NCI-H345 (cell line): Measurements from ENCODE around the gene PSMD10.

Experiments
- DNase-seq: peaks from one replicate; lab custom pipeline; 2025; lab: John Stamatoyannopoulos, UW

Gene PSMD10

GRCh38 chrX:108091264-108091877 is at the start of gene PSMD10, which contains the start of gene ATG4A:
PSMD10 (minus strand) TSS chrX:108091542; CDS start chrX:108091520, 22 bp downstream.
ATG4A (plus strand) TSS chrX:108091778; CDS start chrX:108091827, 49 bp downstream.
- DNase-seq, result peak; percentile 97

DNA sequence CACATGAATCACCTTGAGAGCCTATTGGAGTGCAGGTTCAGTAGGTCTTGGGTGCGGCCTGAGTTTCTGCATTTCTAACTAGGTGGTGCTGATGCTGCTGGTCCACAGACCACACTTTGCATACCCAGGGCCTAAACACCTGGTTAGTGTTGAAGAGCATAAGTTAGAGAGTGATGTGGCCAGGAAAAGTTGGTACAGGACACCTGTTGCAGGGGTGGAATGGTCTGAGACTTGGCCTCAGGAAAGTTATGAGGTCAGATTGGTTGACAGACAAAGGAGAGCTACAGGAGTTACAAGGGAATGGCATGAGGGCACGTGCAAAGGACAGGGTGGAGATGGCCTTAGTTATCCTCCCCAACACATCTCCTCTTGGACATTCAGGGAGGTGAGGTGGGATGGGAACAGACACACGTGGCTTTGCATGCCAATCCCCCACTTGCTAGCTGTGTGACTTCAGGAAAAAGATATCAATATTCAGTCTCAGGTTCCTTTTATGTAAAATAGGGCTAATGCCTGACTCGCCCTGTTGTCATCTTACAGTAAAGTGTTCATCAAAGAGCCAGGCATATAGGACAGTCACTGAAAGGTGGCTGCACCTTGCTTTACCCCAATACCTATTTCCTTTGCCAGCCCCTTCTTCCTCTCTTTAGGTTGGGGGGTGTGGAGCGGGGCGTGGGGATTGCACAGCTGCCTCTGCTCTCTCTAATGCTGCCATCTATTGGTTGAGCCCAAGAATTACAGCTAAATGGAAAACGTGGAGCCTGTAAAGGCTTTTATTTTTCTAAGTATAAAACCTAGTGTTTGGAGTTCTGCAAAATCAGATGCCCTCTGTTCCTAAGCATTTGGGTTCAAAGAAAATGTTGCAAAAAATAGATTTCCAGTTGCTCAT is 47.7 kb upstream of the PSMD10 start:
- no peak for DNase-seq

- no peak for DNase-seq
Measured at GRCh38 chrX:108134724-108135123, 43.4 kb upstream of the PSMD10 start.

GRCh38 chrX:108132876-108133275 is 41.5 kb upstream of the PSMD10 start:
- no peak for DNase-seq

GRCh38 chrX:108132034-108132433 is 40.7 kb upstream of the PSMD10 start:
- DNase-seq, result no peak

DNA sequence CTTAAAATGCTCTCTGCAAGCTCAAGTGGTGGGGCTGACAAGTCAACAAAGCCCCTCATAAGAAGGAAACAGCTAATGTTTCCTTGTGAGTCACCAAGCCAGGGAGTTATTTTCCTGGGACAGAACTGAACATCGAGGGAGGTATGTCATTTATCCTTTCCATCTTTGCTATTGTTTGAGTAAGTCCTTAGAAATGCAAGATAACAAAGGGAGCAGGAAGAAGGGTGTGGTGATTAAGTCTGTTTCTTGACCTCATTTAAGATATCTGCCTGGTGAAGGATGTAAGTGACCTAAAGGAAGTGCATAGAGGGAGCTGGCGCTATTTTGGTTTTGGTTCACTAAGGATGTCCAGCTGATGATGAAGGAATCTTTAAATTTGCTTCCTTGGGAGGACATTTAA is 40.1 kb upstream of the PSMD10 start:
- no peak for DNase-seq

- no peak for DNase-seq
Measured at GRCh38 chrX:108130889-108131288, 39.5 kb upstream of the PSMD10 start.

- no peak for DNase-seq
Measured at GRCh38 chrX:108127152-108127551, 35.8 kb upstream of the PSMD10 start.

- DNase-seq, result no peak
Measured at GRCh38 chrX:108126661-108127060, 35.3 kb upstream of the PSMD10 start.

- DNase-seq, result no peak
Measured at GRCh38 chrX:108123591-108124366, 32.4 kb upstream of the PSMD10 start.

DNA sequence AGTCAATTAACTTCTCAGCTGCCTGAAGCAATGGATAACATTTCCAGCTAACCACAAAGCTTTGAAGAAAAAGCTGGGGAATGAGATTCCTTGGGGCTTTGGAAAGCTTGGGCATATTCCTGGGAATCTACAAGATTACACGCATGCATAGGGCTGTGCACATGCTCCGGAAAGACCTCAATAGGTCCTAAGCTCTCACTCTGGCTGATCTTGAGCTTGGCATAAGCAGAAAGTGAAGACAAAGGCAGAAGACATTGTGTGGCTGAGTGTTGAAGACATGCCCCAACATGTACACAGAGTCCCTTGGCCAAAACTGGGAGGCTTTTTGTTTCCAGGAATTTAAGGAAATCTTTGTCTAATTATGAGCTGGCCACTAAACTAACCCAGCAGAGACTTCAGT is 31.4 kb upstream of the PSMD10 start:
- no peak for DNase-seq

DNA sequence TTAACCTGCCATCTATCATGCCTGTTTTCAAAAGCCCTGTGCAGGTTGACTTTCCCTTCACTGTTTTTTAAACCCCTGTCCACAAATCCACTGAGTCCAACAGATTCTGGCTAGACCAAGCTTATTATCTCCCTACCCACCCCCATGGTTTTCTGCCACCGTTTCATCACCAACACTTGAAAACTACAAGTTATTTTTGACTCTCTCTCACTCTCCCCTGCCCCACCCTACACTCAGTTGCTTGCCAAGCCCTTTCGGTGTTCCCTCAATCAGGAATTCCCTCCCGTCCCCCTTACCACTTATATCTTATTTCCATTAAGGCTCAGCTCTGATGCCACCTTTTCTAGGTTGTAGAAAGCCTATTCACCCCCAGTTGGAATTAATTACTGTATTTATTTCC is 29.9 kb upstream of the PSMD10 start:
- DNase-seq, result no peak

DNA sequence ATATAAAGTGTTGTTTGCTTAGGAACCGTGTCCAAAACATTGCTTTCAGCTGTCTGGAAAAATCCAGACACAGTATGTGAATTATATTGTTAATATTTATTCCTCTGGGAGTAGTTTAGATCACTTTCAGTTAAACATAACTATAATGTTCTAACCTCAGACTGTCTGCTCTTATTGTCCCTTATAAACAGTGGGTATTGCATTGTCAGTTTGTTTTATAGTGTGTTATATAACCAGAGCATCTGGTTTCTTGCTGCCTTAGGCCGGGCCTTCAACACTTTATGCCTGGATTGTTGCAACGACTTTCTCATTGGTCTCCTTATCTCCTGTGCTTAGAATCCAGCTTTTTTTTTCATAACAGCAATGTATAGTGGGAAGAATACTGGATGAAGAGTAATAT is 26.6 kb upstream of the PSMD10 start:
- no peak for DNase-seq

- DNase-seq, result no peak
Measured at GRCh38 chrX:108114541-108114940, 23.2 kb upstream of the PSMD10 start.

DNA sequence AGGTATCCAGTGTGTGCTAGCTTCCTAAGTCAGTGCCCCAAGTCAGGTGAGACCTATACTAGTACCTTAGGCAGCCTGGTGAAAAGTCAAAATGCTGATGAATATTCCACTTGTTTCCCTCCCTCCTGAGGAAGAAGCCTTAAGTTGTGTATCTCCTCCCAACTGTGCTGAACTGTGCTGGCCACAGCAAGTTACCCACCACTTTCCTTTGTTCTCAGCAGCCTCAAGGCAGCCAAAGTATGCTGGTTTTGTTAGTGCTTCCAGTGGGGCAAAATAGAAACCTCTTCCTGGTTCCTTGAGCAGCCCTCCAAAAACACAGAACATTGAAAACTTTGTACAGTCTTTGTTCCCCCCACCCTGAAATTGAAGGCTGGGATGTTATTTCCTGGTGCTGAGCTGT is 14.1 kb upstream of the PSMD10 start:
- DNase-seq, result no peak

GRCh38 chrX:108097380-108097779 is 6.0 kb upstream of the PSMD10 start:
- no peak for DNase-seq

- DNase-seq, result peak; percentile 51
Measured at GRCh38 chrX:108091878-108092291, 543 bp upstream of the PSMD10 start.

DNA sequence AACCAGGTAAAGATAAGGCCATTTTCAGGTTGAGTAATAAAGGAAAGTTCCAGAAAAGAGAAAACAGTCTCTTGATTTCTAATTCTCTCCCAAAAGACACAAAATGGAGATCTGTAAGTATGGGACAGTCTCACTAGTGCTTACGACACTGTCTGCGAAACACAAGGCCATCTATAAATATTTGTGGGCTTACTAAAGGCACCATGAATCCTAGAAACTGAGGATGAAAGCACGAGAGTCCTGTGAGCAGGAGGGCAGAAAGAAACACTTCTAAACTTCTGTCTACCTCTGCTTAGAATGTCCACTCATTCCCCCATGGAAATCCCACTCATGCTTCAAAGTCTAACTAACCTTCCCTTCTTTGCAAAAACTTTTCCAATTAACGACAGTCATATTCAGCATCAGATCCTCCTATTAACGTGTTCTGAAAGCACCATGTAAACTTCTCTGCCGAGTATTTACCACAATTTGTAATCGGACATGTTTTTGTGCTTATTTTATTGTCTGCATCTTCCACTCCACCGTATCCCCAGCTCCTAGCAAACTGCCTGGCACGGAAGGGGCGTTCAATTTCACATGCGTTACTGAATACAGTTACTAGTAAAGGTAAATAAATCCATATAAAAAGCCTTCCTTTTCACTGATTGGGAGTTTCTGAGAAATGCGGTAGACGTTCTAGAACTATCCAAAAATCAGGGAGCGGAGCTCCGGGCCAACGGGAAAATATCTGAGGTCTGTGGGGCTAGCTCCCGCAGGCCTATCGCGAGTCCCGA is 665 bp downstream of the PSMD10 start:
- DNase-seq, result no peak

DNA sequence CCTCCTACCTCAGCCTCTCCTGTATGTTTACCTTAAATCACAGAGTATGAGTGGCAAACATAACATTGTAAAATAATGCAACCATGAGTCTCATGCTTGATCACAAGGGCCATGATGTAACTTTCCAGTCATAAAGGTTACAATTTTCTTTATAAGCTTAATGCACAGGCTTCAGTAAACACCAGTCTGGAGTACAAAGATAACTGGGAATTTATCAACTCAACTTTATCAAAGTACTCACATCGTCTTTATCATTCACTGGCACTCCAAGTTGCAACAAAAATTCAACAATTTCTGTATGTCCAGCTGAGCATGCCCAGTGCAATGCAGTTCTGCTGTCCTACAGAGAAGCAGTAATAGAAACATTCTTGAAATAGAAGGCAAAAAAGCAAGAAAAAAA is 2.8 kb downstream of the PSMD10 start:
- no peak for DNase-seq

DNA sequence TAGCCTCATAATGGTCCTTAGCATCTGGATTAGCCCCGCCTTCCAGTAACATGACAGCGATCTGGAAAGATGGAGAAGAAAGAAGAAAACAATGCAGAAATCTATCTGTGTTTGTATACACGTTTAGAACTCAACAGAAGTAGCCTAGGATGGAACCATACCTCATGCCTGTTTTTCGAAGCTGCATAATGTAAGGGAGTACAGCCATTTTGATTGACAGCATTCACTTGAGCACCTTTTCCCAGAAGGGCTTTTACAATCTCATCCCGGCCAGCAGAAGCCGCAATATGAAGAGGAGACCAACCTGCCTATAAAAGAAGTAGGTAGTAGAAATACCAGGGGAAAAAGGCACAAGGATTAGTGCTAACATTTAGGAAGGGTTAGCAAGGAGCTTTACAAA is 3.5 kb downstream of the PSMD10 start:
- DNase-seq, result no peak

- DNase-seq, result no peak
Measured at GRCh38 chrX:108081110-108081509, 10.2 kb downstream of the PSMD10 start.

DNA sequence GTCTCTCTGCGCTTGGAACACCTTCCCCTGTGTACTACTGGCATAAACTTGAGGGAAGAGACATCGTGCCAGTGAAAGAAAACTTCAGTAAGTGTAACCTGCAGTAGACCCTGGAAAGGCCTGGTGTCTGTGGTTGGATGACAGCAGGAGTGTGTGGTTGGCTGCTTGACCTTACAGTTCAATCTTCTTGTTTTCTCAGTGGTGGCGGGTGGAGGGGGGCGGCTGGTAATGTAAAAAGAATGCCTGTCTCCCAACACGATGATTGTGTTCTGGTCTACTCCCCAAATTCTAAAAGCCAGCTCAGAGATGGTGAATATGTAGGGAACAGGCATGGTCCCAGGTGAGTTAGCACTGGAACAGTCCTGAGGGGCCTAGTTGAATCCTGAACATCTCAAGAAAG is 18.6 kb downstream of the PSMD10 start:
- no peak for DNase-seq
